Trophoblast cell (in vitro differentiated cells and primary cell): ENCODE data around the gene HLCS.
A peak's percentile ranks its signal among the peaks of the same experiment; 100 is the strongest.
"Not testable (repeated sequence)": the region's sequence is repeated elsewhere in the genome, so short reads cannot be mapped to it uniquely, and the experiment has no call there.

Source experiments
- DNase-seq, 2 donors: peaks; one replicate each; pipeline ENCODE4 v3.0.0-alpha.2; 2016
- H2AFZ ChIP-seq: 2 replicates; pipeline ENCODE4 v1.6.1; 2013; ENCODE audit warnings: low read length, moderate library complexity, mild to moderate bottlenecking; ENCODE audit not compliant: insufficient read depth, poor library complexity
- H2AK5ac ChIP-seq: 2 replicates; pipeline ENCODE4 v1.6.1; 2013; ENCODE audit warnings: mild to moderate bottlenecking, low read length
- H2BK120ac ChIP-seq: 2 replicates; pipeline ENCODE4 v1.6.1; 2013; ENCODE audit warnings: low read length, mild to moderate bottlenecking, moderate library complexity; ENCODE audit not compliant: insufficient read depth, poor library complexity
- H2BK12ac ChIP-seq: 2 replicates; pipeline ENCODE4 v1.6.1; 2013; ENCODE audit warnings: mild to moderate bottlenecking, low read length, moderate library complexity
- H2BK5ac ChIP-seq: 2 replicates; pipeline ENCODE4 v1.6.1; 2013; ENCODE audit warnings: low read length, low read depth, moderate library complexity, mild to moderate bottlenecking; ENCODE audit not compliant: poor library complexity
- H3K14ac ChIP-seq: 2 replicates; pipeline ENCODE4 v1.6.1; 2013; ENCODE audit warnings: mild to moderate bottlenecking, low read length
- H3K18ac ChIP-seq: 2 replicates; pipeline ENCODE4 v1.6.1; 2013; ENCODE audit warnings: mild to moderate bottlenecking, low read length
- H3K23ac ChIP-seq: 2 replicates; pipeline ENCODE4 v1.6.1; 2013; ENCODE audit warnings: low read length
- H3K27ac ChIP-seq: 2 replicates; pipeline ENCODE4 v1.5.1; 2013; ENCODE audit warnings: low read depth, mild to moderate bottlenecking, inconsistent platforms, low read length, moderate library complexity
- H3K27me3 ChIP-seq: 2 replicates; pipeline ENCODE4 v1.6.1; 2013; ENCODE audit warnings: inconsistent platforms, mild to moderate bottlenecking, low read length, moderate library complexity; ENCODE audit not compliant: insufficient read depth
- H3K36me3 ChIP-seq, 2 experiments: 1 replicate in 1 of 2; 2 replicates in 1 of 2; pipeline ENCODE4 v1.6.1; 2013; ENCODE audit warnings: low read length in 2 of 2, mild to moderate bottlenecking in 2 of 2, moderate library complexity in 1 of 2; ENCODE audit not compliant: insufficient read depth in 2 of 2, control insufficient read depth in 1 of 2
- H3K4ac ChIP-seq: 2 replicates; pipeline ENCODE4 v1.6.1; 2013; ENCODE audit warnings: low read depth, mild to moderate bottlenecking, low read length, moderate library complexity
- H3K4me1 ChIP-seq, 2 experiments: 1 replicate in 1 of 2; 2 replicates in 1 of 2; pipeline ENCODE4 v1.6.1; 2013; ENCODE audit warnings: low read length in 2 of 2, mild to moderate bottlenecking in 2 of 2, moderate library complexity in 1 of 2; ENCODE audit not compliant: insufficient read depth in 2 of 2, control insufficient read depth in 1 of 2
- H3K4me2 ChIP-seq: 2 replicates; pipeline ENCODE4 v1.6.1; 2013; ENCODE audit warnings: inconsistent platforms, mild to moderate bottlenecking, low read length, moderate library complexity
- H3K4me3 ChIP-seq: 2 replicates; pipeline ENCODE4 v1.5.1; 2013; ENCODE audit warnings: mild to moderate bottlenecking, low read depth, low read length, inconsistent platforms
- H3K79me1 ChIP-seq: one replicate; pipeline ENCODE4 v1.6.1; 2013; ENCODE audit warnings: low read length
- H3K79me2 ChIP-seq: 2 replicates; pipeline ENCODE4 v1.6.1; 2013; ENCODE audit warnings: low read length, mild to moderate bottlenecking; ENCODE audit not compliant: control insufficient read depth, insufficient read depth, poor library complexity
- H3K9ac ChIP-seq: 2 replicates; pipeline ENCODE4 v1.6.1; 2013; ENCODE audit warnings: mild to moderate bottlenecking, low read length
- H3K9me3 ChIP-seq: 2 replicates; pipeline ENCODE4 v1.6.1; 2013; ENCODE audit warnings: low read depth, mild to moderate bottlenecking, control low read depth, inconsistent platforms, low read length; ENCODE audit not compliant: insufficient read depth
- H4K12ac ChIP-seq: 2 replicates; pipeline ENCODE4 v1.6.1; 2013; ENCODE audit warnings: low read depth, mild to moderate bottlenecking, low read length, moderate library complexity
- H4K8ac ChIP-seq: 2 replicates; pipeline ENCODE4 v1.6.1; 2013; ENCODE audit warnings: low read depth, mild to moderate bottlenecking, low read length, moderate library complexity
- H4K91ac ChIP-seq: one replicate; pipeline ENCODE4 v1.6.1; 2013; ENCODE audit warnings: low read depth, mild to moderate bottlenecking, low read length, moderate library complexity
- WGBS: extraction: QIAGEN DNeasy Blood & Tissue Kit; methylation state at CpG from one replicate; pipeline ENCODE4 v1.1.7; 2013; ENCODE audit warnings: missing lambda C conversion rate; ENCODE audit not compliant: insufficient read length, insufficient coverage; ENCODE audit errors: extremely low coverage; 5-methylcytosine and 5-hydroxymethylcytosine counted together

Gene HLCS

DNA sequence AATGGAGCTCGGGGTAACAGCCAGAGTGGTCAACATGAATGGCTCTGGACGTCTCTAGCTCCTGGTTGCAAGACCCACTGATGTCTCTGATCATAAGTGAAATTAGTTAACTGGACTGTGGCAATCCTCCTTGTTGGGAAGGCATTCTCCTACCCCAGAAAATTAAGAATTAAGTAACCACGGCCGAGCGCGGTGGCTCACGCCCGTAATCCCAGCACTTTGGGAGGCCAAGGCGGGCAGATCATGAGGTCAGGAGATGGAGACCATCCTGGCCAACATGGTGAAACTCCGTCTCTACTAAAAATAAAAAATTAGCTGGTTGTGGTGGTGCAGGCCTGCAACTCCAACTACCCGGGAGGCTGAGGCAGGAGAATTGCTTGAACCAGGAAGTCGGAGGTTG lies 14.1 kb downstream of the HLCS start:
- not testable (repeated sequence) for H3K27ac ChIP-seq, H3K14ac ChIP-seq, H3K4ac ChIP-seq, H3K4me2 ChIP-seq, H2AK5ac ChIP-seq, H3K23ac ChIP-seq, H3K27me3 ChIP-seq, H4K8ac ChIP-seq, H2BK12ac ChIP-seq, H2AFZ ChIP-seq, DNase-seq, H3K79me2 ChIP-seq, H4K91ac ChIP-seq, H4K12ac ChIP-seq, H3K4me1 ChIP-seq, H3K18ac ChIP-seq, H3K9me3 ChIP-seq, H3K4me3 ChIP-seq, H2BK5ac ChIP-seq, H3K79me1 ChIP-seq, H2BK120ac ChIP-seq, H3K9ac ChIP-seq, H3K36me3 ChIP-seq
- WGBS: no CpG with 5 or more reads among the region's 12 CpGs

DNA sequence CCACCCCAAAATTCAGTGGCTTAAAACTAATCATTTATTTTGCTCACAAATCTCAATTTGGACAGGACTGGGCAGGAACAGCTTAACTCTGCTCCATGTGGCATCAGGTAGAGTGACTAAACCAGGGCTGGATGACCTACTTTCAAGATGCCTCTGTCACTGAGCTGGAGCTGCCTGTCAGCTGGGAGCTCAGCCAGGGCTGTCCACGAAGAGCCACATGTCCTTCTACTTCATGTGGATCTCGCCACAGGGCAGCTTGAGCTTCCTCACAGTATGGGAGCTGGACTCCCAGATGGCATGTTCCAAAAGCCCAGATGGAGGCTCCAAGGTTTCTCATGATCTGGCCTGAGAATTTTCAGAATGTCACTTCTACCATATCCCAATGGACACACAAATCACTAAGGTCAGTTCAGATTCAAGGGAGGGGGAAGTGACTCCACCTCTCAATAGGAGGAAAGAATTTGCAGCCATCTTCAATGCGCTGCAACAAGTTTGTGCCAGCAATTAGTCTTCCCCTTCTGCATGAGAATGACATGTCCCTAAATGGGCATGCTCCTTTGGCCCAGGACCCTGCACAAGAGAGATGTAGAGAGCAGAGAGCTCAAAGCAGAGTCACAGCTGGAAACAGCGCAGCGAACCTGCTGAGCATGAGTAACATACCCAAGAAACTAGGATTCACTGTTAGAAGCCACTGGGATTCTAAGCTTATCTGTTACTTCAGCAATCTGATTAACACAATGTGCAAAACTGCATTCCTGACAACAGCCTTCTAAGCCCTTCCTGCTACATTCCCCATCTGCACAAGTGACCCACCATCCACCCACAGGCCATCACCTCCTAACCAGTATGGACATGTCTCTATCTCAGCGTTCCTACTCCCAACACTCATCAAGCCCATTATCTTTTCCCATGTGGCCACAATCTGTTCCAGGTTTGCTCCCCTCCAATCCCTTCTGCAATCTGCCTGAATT lies 17.0 kb downstream of the HLCS start:
- no peak overlapping the region for H4K12ac ChIP-seq
- peaks cover 0 to 2% of the 10 kb centered on the region in 2 experiments for H3K36me3 ChIP-seq
- no peak overlapping the region for H3K18ac ChIP-seq
- H3K14ac ChIP-seq: no peak overlapping the region
- no peak overlapping the region for H4K91ac ChIP-seq
- no peak overlapping the region for H3K27ac ChIP-seq
- H2BK120ac ChIP-seq: no peak overlapping the region
- H3K9ac ChIP-seq: no peak overlapping the region
- peaks cover 2% of the 10 kb centered on the region for H3K9me3 ChIP-seq
- no peak overlapping the region for H2BK5ac ChIP-seq
- H3K4me2 ChIP-seq: no peak overlapping the region
- no peaks in the 10 kb centered on the region for H3K79me2 ChIP-seq
- H2AFZ ChIP-seq: no peak overlapping the region
- no peak overlapping the region for H4K8ac ChIP-seq
- no peak overlapping the region for H3K23ac ChIP-seq
- WGBS: no CpG with 5 or more reads among the region's 6 CpGs
- no peak overlapping the region for H3K4me3 ChIP-seq
- no peak overlapping the region for H3K4ac ChIP-seq
- no peaks in the 10 kb centered on the region for H3K79me1 ChIP-seq
- H2AK5ac ChIP-seq: no peak overlapping the region
- no peak overlapping the region for H2BK12ac ChIP-seq
- H3K4me1 ChIP-seq: peaks cover 0 to 5% of the 10 kb centered on the region in 2 experiments
- H3K27me3 ChIP-seq: no peaks in the 10 kb centered on the region
- DNase-seq: peak; percentile 83 to 89

DNA sequence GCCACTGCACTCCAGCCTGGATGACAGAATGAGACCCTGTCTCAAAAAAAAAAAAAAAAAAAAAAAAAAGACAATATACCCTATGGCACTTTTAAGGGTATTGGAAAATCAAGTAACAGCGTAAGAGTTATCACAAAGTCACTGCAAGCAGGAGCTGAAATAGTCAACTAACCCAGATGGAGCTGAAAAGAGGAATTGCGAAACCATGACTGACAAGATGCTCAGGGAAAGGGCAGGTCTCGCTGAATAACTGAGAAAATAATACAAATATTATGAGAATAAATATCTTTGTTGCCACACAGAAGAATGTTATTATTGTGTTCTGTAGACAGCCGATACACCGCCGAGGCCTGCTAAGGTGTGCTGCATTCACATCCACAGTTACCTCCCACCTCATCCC lies 17.8 kb downstream of the HLCS start:
- Histone ChIP-seq H3K27me3 (no peaks in the 10 kb centered on the region), H3K18ac (no peak overlapping the region), H2AK5ac (no peak overlapping the region), H3K23ac (no peak overlapping the region), H3K79me1 (no peaks in the 10 kb centered on the region), H2AFZ (no peak overlapping the region), H3K4me2 (no peak overlapping the region), H3K27ac (no peak overlapping the region), H3K4me1 (peaks cover 0 to 5% of the 10 kb centered on the region in 2 experiments), H3K4ac (no peak overlapping the region), H2BK120ac (no peak overlapping the region), H4K91ac (no peak overlapping the region), H2BK5ac (no peak overlapping the region), H3K9ac (no peak overlapping the region), H3K36me3 (peaks cover 0 to 2% of the 10 kb centered on the region in 2 experiments), H2BK12ac (no peak overlapping the region), H4K8ac (no peak overlapping the region), H3K4me3 (no peak overlapping the region), H3K9me3 (peaks cover 2% of the 10 kb centered on the region), H3K14ac (no peak overlapping the region), H3K79me2 (no peaks in the 10 kb centered on the region), H4K12ac (no peak overlapping the region)
- DNase-seq: no peak
- WGBS: no CpG with 5 or more reads among the region's 6 CpGs

DNA sequence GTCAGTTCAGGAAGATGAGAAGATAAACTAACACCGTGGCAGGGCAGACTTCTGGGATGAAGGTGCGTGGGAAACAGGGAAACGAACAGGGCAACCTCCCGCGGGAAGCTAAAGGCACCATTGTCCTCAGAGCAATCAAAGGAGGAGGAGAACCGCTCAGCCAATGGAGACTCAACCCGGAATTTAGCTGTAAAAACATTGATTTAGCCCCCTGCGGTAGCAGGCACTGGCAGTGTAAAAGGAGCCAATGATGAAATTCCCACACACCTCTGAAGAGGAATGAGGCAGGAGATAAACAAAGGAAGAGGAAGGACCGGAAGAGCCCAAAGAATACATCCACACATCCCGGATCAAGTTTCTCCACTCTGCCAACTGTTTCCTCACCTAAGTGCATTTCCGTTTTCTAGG lies 19.5 kb downstream of the HLCS start:
- H4K12ac ChIP-seq: no peak overlapping the region
- H2BK12ac ChIP-seq: no peak overlapping the region
- no peak overlapping the region for H3K4me2 ChIP-seq
- peaks cover 0 to 2% of the 10 kb centered on the region in 2 experiments for H3K36me3 ChIP-seq
- H4K8ac ChIP-seq: no peak overlapping the region
- no peaks in the 10 kb centered on the region for H3K27me3 ChIP-seq
- no peaks in the 10 kb centered on the region for H3K79me1 ChIP-seq
- peak overlapping the region; percentile 5 for H3K23ac ChIP-seq
- WGBS: no CpG with 5 or more reads among the region's 11 CpGs
- H3K9me3 ChIP-seq: peaks cover 2% of the 10 kb centered on the region
- no peaks in the 10 kb centered on the region for H3K79me2 ChIP-seq
- H2BK5ac ChIP-seq: no peak overlapping the region
- H3K14ac ChIP-seq: no peak overlapping the region
- H2AFZ ChIP-seq: peak overlapping the region; percentile 17
- no peak overlapping the region for H3K27ac ChIP-seq
- no peak overlapping the region for H4K91ac ChIP-seq
- no peak overlapping the region for H3K4me3 ChIP-seq
- DNase-seq: no peak
- peaks cover 0 to 5% of the 10 kb centered on the region in 2 experiments for H3K4me1 ChIP-seq
- no peak overlapping the region for H2AK5ac ChIP-seq
- no peak overlapping the region for H3K18ac ChIP-seq
- no peak overlapping the region for H3K9ac ChIP-seq
- H2BK120ac ChIP-seq: no peak overlapping the region
- H3K4ac ChIP-seq: no peak overlapping the region
